Natural killer cell (primary cell): ENCODE data around the gene OR52A5. TPM values are rescaled to one million over a fixed set of nuclear protein-coding genes. Genes with fewer than 3 reads are reported as not detected.

Source experiments
- ATAC-seq, 3 donors: fragments of 150-1000 bp in 2 of 3; fragments of 200-7000 bp in 1 of 3; cut with Tn5 transposase; 1 replicate in 1 of 3; 2 replicates in 2 of 3; pipeline ENCODE4 v1.10.0; 2021; ENCODE audit warnings: mild to moderate bottlenecking in 2 of 3, moderate library complexity in 2 of 3
- DNase-seq, 2 donors: peaks; one replicate each; pipeline versions ENCODE4 v3.0.0 to v3.0.0-alpha.2; 2013 to 2021; ENCODE audit warnings: mixed read lengths in 1 of 2
- H3K27ac ChIP-seq: one replicate; pipeline ENCODE4 v1.5.1; 2013; ENCODE audit warnings: mild to moderate bottlenecking, low read length
- H3K27me3 ChIP-seq: one replicate; pipeline ENCODE4 v1.6.1; 2013; ENCODE audit warnings: low read length; ENCODE audit not compliant: control insufficient read depth, insufficient read depth
- H3K36me3 ChIP-seq: one replicate; pipeline ENCODE4 v1.6.1; 2013; ENCODE audit warnings: low read length; ENCODE audit not compliant: control insufficient read depth, insufficient read depth
- H3K4me1 ChIP-seq: one replicate; pipeline ENCODE4 v1.6.1; 2013; ENCODE audit warnings: low read length; ENCODE audit not compliant: control insufficient read depth, insufficient read depth
- H3K4me3 ChIP-seq: one replicate; pipeline ENCODE4 v1.5.1; 2013; ENCODE audit warnings: low read length
- H3K9me3 ChIP-seq: one replicate; pipeline ENCODE4 v1.6.1; 2013; ENCODE audit warnings: low read length; ENCODE audit not compliant: control insufficient read depth, insufficient read depth
- H3K27ac Mint-ChIP-seq, 2 donors: one replicate each; pipeline ENCODE4 v1.8.0; 2022; ENCODE audit warnings: mild to moderate bottlenecking in 2 of 2, mixed read lengths in 2 of 2, moderate library complexity in 1 of 2
- H3K27me3 Mint-ChIP-seq, 2 donors: one replicate each; pipeline ENCODE4 v1.8.0; 2022; ENCODE audit warnings: low read depth in 2 of 2, mixed read lengths in 2 of 2
- H3K36me3 Mint-ChIP-seq: one replicate; pipeline ENCODE4 v1.8.0; 2022; ENCODE audit warnings: mixed read lengths
- H3K4me1 Mint-ChIP-seq, 2 donors: one replicate each; pipeline ENCODE4 v1.8.0; 2022; ENCODE audit warnings: mixed read lengths in 2 of 2
- H3K4me3 Mint-ChIP-seq: one replicate; pipeline ENCODE4 v1.8.0; 2022; ENCODE audit warnings: mild to moderate bottlenecking, moderate library complexity, mixed read lengths
- H3K9me3 Mint-ChIP-seq, 2 donors: one replicate each; pipeline ENCODE4 v1.8.0; 2022; ENCODE audit warnings: mixed read lengths in 2 of 2
- CTCF ChIP-seq: fragments of 200-600 bp; IDR thresholded peaks from one replicate; pipeline ENCODE4 v1.8.0; 2022; ENCODE audit warnings: antibody characterized with exemption
- WGBS: methylation state at CpG from one replicate; pipeline ENCODE4 v1.1.7; 2013; ENCODE audit warnings: missing lambda C conversion rate; ENCODE audit not compliant: insufficient coverage; 5-methylcytosine and 5-hydroxymethylcytosine counted together
- intact Hi-C: fragments of 100-400 bp; cut with micrococcal nuclease; formaldehyde crosslinking; loops from one replicate; pipeline ENCODE4 v1.14.2; 2022
- total RNA-seq, 4 donors: library from RNA; stranded (reverse); fragments of 120-200 nt in 1 of 4; gene quantifications; one replicate each; pipeline versions ENCODE4 v1.2.3 to v1.2.4, GENCODE V29; 2013 to 2022

OR52A5 gene
- total RNA-seq, 3 donors from 2014 or later (not counting 1 experiment from before 2014, with no cell fraction given) = not detected

GRCh38 chr11:5088556-5088955 lies 49.6 kb downstream of the OR52A5 start:
- Mint-ChIP-seq H3K27ac (no peak overlapping the region), H3K9me3 (peaks cover 0 to 2% of the 10 kb centered on the region in 2 donors), H3K36me3 (no peaks in the 10 kb centered on the region), H3K4me3 (no peak overlapping the region), H3K4me1 (no peaks in the 10 kb centered on the region), H3K27me3 (peaks cover 2 to 10% of the 10 kb centered on the region in 2 donors)
- Histone ChIP-seq H3K36me3 (no peaks in the 10 kb centered on the region), H3K9me3 (no peaks in the 10 kb centered on the region), H3K27ac (no peak overlapping the region), H3K4me1 (no peaks in the 10 kb centered on the region), H3K27me3 (no peaks in the 10 kb centered on the region), H3K4me3 (no peak overlapping the region)
- intact Hi-C loops = no loop called here
- ATAC-seq = no peak
- no peak for DNase-seq
- TF ChIP-seq CTCF = no peak

- Mint-ChIP-seq H3K4me1 (no peaks in the 10 kb centered on the region), H3K9me3 (peaks cover 0 to 4% of the 10 kb centered on the region in 2 donors), H3K27ac (no peak overlapping the region), H3K4me3 (no peak overlapping the region), H3K36me3 (no peaks in the 10 kb centered on the region), H3K27me3 (peaks cover 0 to 10% of the 10 kb centered on the region in 2 donors)
- Histone ChIP-seq H3K36me3 (no peaks in the 10 kb centered on the region), H3K27ac (no peak overlapping the region), H3K4me3 (no peak overlapping the region), H3K27me3 (no peaks in the 10 kb centered on the region), H3K9me3 (no peaks in the 10 kb centered on the region), H3K4me1 (no peaks in the 10 kb centered on the region)
- no peak for TF ChIP-seq CTCF
- ATAC-seq (no peak), DNase-seq (no peak)
- intact Hi-C loops = no loop called here
These were observed 54.6 kb downstream of the OR52A5 start for GRCh38 chr11:5083602-5084001.

- H3K4me1 Mint-ChIP-seq = no peaks in the 10 kb centered on the region
- TF ChIP-seq CTCF = no peak
- H3K36me3 Mint-ChIP-seq = no peaks in the 10 kb centered on the region
- H3K4me3 Mint-ChIP-seq = no peak overlapping the region
- H3K9me3 Mint-ChIP-seq = peaks cover 3 to 7% of the 10 kb centered on the region in 2 donors
- intact Hi-C loops = no loop called here
- H3K36me3 ChIP-seq = no peaks in the 10 kb centered on the region
- no peak for DNase-seq
- ATAC-seq = no peak
- H3K27me3 Mint-ChIP-seq = peaks cover 0 to 6% of the 10 kb centered on the region in 2 donors
- H3K4me1 ChIP-seq = no peaks in the 10 kb centered on the region
- H3K27me3 ChIP-seq = no peaks in the 10 kb centered on the region
- peaks cover 1% of the 10 kb centered on the region for H3K9me3 ChIP-seq
- no peak overlapping the region for H3K27ac Mint-ChIP-seq
- H3K4me3 ChIP-seq = no peak overlapping the region
- H3K27ac ChIP-seq = no peak overlapping the region
- 83% methylated on average over 1 of the region's 2 CpGs for WGBS
These were observed 56.8 kb downstream of the OR52A5 start for GRCh38 chr11:5081405-5081804.

Other genes starting within 250 kb of the OR52A5 start
- not detected for gene OR51A7, start 234.6 kb downstream of the OR52A5 start, total RNA-seq
- gene OR51G2, start 219.0 kb downstream of the OR52A5 start, total RNA-seq = not detected
- gene OR51G1, start 214.0 kb downstream of the OR52A5 start, total RNA-seq = not detected
- not detected for gene OR51A4, start 190.8 kb downstream of the OR52A5 start, total RNA-seq
- not detected for gene OR51A2, start 182.6 kb downstream of the OR52A5 start, total RNA-seq
- not detected for gene OR51L1, start 143.5 kb downstream of the OR52A5 start, total RNA-seq
- not detected for gene OR52J3, start 91.8 kb downstream of the OR52A5 start, total RNA-seq
- gene OR52E2, start 78.7 kb downstream of the OR52A5 start, total RNA-seq = not detected
- not detected for gene OR52E1, start 68.8 kb downstream of the OR52A5 start, total RNA-seq
- not detected for gene OR52A1, start 16.4 kb upstream of the OR52A5 start, total RNA-seq
- gene OR51V1, start 62.3 kb upstream of the OR52A5 start, total RNA-seq = not detected
- 10 to 100 TPM in 1 of 3 donors, 1 to 10 TPM in 1, not detected in 1; 2.6 to 10.6 TPM for gene HBB, start 88.7 kb upstream of the OR52A5 start, total RNA-seq
- gene HBD, start 96.1 kb upstream of the OR52A5 start, total RNA-seq = not detected
- not detected for gene HBG1, start 111.5 kb upstream of the OR52A5 start, total RNA-seq
- not detected for gene HBG2, start 116.4 kb upstream of the OR52A5 start, total RNA-seq
- not detected for gene HBE1, start 131.6 kb upstream of the OR52A5 start, total RNA-seq
- gene OR51B4, start 163.6 kb upstream of the OR52A5 start, total RNA-seq = not detected
- not detected for gene OR51B2, start 185.9 kb upstream of the OR52A5 start, total RNA-seq
- not detected for gene OR51B5, start 205.2 kb upstream of the OR52A5 start, total RNA-seq
- gene OR51B6, start 213.2 kb upstream of the OR52A5 start, total RNA-seq = not detected
- not detected for gene OR51M1, start 245.5 kb upstream of the OR52A5 start, total RNA-seq